ENCODE measurements around the gene ZMIZ1. TPM values are rescaled to one million over a fixed set of nuclear protein-coding genes. Genes with fewer than 3 reads are reported as not detected.

The ZMIZ1 gene
- total and polyA plus RNA-seq, 2 experiments from 2014 or later, result 48.2 to 78.8 TPM

DNA sequence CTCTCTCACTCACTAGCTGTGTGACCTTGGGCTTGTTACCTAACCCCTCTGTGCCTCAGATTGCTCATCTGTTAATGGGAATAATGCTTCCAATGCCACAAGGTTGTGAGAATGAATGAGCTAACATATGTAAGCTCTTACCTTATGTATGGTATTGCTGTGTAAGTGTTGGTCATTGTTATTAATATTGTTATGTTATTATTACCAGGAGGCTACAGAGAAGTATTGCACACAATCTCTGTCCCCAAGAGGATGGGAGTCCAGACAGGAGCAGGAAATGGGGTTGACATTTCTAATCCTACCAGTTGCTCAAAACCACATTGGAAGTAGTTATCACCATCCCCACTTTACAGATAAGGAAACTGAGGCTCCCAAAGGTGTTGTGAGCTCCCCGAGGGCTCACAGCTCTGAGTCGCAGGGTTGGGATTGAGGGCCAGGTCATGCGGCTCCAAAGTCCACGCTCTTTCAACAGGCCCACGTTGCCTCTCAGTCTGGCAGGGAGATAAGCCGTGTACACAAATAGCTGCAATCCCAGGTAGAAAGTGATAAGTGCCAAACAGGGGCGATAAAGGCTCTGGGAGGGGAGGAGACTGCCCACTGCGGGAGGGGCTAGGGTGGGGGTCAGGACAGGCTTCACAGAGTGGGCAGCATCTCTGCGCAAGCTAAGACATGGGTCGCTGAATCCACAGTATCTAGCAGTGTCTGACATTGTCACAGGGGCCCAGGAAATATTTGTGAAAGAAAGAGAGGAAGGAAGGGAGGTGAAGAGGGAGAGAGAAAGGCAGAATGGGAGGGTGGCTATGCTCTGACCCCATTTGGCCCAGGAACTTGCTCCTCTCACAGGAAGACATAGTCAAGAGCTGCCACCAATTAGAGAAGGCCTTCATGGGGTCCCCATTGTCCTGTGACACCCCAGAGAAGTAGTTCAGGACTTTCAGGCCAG, 9.6 kb upstream of the ZMIZ1 start:
- Histone ChIP-seq H3K9me3 (ENCODE audit: low read depth) (no peaks in the 10 kb centered on the region), H3K27ac (peak overlapping the region; percentile 86)
- peak in 1 of 2 donors; percentile 61 for DNase-seq (ENCODE audit: low read depth in 1 of 2, low spot score in 1 of 2)

DNA sequence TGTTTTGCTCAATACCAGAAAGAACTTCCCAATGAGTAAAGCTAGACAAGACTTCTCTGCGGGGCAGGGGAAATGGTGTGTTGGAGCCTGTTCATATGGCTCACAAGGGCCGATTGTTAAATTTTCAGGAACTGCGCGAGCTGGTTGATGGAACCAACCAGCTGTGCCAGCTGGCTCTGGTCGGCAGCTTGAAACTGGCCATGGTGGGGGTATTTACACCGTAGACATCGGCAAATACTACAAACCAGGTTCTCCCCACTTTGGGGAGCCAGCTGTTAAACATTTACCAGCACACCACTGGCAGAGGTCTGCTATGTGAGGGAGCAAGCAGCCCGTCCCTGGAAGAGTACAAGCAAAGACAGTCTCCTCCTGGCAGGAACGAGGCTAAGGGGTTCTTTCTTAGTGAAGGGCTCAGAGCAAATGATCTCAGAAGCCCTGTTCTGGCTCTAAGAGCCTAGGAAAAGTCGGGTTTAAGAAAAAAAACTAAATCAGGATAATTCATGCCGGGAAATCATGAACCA, 8.8 kb upstream of the ZMIZ1 start:
- DNase-seq (ENCODE audit: low read depth in 1 of 2, low spot score in 1 of 2), result no peak
- no peak overlapping the region for H3K4me3 ChIP-seq
- peak overlapping the region; percentile 86 for H3K27ac ChIP-seq
- peaks cover 35% of the 10 kb centered on the region for H3K4me1 ChIP-seq (ENCODE audit: low read depth)
- no peaks in the 10 kb centered on the region for H3K9me3 ChIP-seq (ENCODE audit: low read depth)
- TF ChIP-seq, protein P1, sequence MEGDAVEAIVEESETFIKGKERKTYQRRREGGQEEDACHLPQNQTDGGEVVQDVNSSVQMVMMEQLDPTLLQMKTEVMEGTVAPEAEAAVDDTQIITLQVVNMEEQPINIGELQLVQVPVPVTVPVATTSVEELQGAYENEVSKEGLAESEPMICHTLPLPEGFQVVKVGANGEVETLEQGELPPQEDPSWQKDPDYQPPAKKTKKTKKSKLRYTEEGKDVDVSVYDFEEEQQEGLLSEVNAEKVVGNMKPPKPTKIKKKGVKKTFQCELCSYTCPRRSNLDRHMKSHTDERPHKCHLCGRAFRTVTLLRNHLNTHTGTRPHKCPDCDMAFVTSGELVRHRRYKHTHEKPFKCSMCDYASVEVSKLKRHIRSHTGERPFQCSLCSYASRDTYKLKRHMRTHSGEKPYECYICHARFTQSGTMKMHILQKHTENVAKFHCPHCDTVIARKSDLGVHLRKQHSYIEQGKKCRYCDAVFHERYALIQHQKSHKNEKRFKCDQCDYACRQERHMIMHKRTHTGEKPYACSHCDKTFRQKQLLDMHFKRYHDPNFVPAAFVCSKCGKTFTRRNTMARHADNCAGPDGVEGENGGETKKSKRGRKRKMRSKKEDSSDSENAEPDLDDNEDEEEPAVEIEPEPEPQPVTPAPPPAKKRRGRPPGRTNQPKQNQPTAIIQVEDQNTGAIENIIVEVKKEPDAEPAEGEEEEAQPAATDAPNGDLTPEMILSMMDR (IDR thresholded peaks at IDR 0.05; ENCODE audit: low read depth, low read length), result no peak
- H3K27me3 ChIP-seq, result no peaks in the 10 kb centered on the region
- H3K36me3 ChIP-seq, result no peaks in the 10 kb centered on the region

More for the DNA sequence above, 9.6 kb upstream of the ZMIZ1 start:
- no peaks in the 10 kb centered on the region for H3K36me3 ChIP-seq
- H3K4me1 ChIP-seq (ENCODE audit: low read depth), result peaks cover 35% of the 10 kb centered on the region
- TF ChIP-seq, protein P1 (IDR thresholded peaks at IDR 0.05; ENCODE audit: low read depth, low read length), result no peak
- no peaks in the 10 kb centered on the region for H3K27me3 ChIP-seq
- H3K4me3 ChIP-seq, result no peak overlapping the region

DNA sequence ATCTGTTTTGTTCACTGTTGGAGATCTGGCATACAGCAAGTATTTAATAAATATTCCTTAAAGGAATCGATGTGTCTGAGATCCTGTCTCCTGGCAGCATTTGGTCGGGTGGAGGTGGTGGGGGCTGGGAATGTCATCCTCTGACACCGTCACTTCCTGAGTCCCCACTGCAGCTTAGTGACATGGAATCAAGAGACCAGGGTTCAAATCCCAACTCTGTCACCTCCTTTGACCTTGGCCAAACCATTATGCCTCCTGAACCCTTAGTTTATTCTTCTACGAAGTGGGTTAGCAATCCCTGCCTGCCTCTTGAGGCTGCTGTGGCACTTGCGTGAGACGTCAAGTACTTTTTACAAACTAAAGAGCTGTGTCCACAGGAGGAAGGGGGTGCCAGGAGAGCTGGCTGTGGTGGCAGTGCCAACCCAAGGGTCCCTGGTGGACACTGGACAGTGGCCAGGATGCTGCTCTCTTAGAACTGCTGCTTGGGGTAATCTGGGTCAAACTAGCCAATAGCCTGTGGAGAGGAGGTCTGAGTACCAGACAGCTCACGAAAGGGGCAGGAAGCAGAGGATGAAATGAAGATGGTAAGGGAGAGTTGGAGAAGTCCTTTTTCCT, 8.0 kb upstream of the ZMIZ1 start:
- no peaks in the 10 kb centered on the region for H3K36me3 ChIP-seq
- H3K27me3 ChIP-seq, result no peaks in the 10 kb centered on the region
- H3K4me1 ChIP-seq (ENCODE audit: low read depth), result peaks cover 36% of the 10 kb centered on the region
- DNase-seq (ENCODE audit: low read depth in 1 of 2, low spot score in 1 of 2), result no peak
- TF ChIP-seq, protein P1 (IDR thresholded peaks at IDR 0.05; ENCODE audit: low read depth, low read length), result no peak
- no peak overlapping the region for H3K4me3 ChIP-seq
- peak overlapping the region; percentile 86 for H3K27ac ChIP-seq
- no peaks in the 10 kb centered on the region for H3K9me3 ChIP-seq (ENCODE audit: low read depth)

DNA sequence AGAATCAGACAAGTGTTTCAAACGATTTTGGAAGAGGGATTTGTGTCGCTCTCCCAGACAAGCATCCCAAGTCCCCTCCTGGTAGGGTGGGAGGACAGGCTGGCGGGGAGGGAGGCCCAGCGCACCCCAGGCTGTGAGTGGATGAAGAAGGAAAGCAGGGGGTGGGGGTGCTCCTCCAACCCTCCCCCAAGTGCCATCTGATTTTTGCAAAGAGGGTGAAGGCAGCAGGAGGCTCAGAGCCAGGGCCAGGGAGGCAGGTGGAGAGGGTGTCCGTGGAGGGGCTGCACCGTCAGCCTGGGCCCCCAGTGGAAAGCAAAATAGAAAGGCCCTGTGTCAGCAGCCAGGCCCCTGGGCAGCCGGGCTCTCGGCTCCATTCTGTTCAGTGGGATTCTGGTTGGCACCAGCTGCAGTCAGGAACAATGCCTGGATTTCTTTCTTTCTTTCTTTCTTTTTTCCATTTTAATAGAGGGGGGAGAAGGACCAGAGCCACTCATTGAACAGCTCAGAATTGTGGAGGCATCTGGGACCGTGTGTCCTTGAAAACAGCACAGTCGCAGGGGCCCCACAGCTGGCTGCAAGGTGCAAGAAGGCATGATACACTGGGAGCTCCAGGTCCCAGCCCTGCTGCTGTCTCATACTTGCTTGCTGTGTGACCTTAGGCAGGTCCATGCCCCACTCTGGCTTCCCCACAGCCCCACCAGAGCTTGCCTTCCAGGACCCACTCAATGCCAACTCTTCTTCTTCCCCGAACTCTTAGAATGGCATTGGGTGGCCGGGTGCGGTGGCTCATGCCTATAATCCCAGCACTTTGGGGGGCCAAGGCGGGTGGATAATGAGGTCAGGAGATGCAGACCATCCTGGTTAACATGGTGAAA, 7.1 kb upstream of the ZMIZ1 start:
- Histone ChIP-seq H3K27me3 (no peaks in the 10 kb centered on the region), H3K9me3 (ENCODE audit: low read depth) (no peaks in the 10 kb centered on the region), H3K4me3 (no peak overlapping the region), H3K36me3 (no peaks in the 10 kb centered on the region), H3K4me1 (ENCODE audit: low read depth) (peaks cover 41% of the 10 kb centered on the region), H3K27ac (peak overlapping the region; percentile 86)
- no peak for DNase-seq (ENCODE audit: low read depth in 1 of 2, low spot score in 1 of 2)
- TF ChIP-seq, protein P1 (IDR thresholded peaks at IDR 0.05; ENCODE audit: low read depth, low read length), result no peak

DNA sequence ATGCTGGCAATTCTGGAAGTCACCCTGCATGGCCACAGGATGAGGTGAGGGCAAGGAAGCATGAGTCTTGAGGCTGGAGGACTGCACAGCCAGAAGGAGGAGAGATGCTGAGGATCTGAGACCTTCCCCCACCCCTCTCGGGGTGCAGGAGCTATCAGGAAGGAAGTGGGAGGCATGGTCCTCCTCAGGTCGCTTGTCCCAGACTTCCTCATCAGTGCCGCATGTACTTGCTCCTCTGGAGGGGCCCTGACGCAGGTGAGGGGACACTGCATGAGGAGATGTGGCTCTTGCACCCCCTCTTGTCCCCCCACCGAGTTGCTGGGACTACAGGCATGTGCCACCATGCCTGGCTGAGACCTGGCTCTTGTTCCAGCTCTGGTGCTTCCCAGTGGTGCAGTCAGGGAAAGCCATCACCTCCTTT, 5.7 kb upstream of the ZMIZ1 start:
- H3K27me3 ChIP-seq, result no peaks in the 10 kb centered on the region
- H3K4me3 ChIP-seq, result no peak overlapping the region
- peaks cover 41% of the 10 kb centered on the region for H3K4me1 ChIP-seq (ENCODE audit: low read depth)
- DNase-seq (ENCODE audit: low read depth in 1 of 2, low spot score in 1 of 2), result no peak
- H3K27ac ChIP-seq, result no peak overlapping the region
- TF ChIP-seq, protein P1 (IDR thresholded peaks at IDR 0.05; ENCODE audit: low read depth, low read length), result no peak
- no peaks in the 10 kb centered on the region for H3K9me3 ChIP-seq (ENCODE audit: low read depth)
- no peaks in the 10 kb centered on the region for H3K36me3 ChIP-seq

Measured in cardiac muscle cell (in vitro differentiated cells and primary cell).